HEK293T (cell line): Measurements from ENCODE around the gene RPL31.

Source experiments
- FOXM1 ChIP-seq: fragments of 450-650 bp; IDR thresholded peaks from 2 replicates; pipeline ENCODE4 v1.6.1; 2017; ENCODE audit warnings: mild to moderate bottlenecking, borderline replicate concordance
- HDGF ChIP-seq: fragments of 450-650 bp; IDR thresholded peaks from 2 replicates; pipeline ENCODE4 v1.6.1; 2017; ENCODE audit warnings: antibody characterized with exemption, borderline replicate concordance
- LEF1 ChIP-seq: fragments of 450-650 bp; IDR thresholded peaks from 2 replicates; pipeline ENCODE4 v1.6.1; 2017; ENCODE audit warnings: mild to moderate bottlenecking, borderline replicate concordance
- SUZ12 ChIP-seq: fragments of 450-650 bp; IDR thresholded peaks from 2 replicates; pipeline ENCODE4 v1.6.1; 2016; ENCODE audit warnings: mild to moderate bottlenecking
- ZNF384 ChIP-seq: fragments of 450-650 bp; IDR thresholded peaks from 2 replicates; pipeline ENCODE4 v1.6.1; 2016

DNA sequence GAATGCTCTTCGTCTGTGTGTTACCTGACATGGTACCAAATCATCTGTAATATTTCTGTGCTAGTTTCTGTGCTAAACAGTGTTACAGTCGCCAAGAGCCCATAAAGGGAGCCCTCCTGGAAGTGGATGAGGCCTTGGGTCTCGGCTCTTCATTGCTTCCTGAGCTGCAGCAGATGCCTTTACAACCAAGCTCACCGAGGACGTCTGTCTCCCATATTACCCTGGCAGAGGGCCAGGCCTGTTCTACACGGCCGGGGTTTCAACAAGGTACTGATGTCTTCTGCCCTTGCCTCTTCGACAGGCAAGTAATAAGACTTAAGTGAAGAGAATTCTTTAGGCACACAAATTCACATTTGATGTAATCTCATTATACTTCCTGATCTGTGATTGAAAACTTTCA is 16.8 kb downstream of the RPL31 start:
- TF ChIP-seq LEF1 = no peak
- no peak for TF ChIP-seq FOXM1
- TF ChIP-seq HDGF = no peak
- TF ChIP-seq ZNF384 = no peak
- TF ChIP-seq SUZ12 = no peak
